H9 (cell line): ENCODE measurements around the gene TLK1. TPM values are rescaled to one million over a fixed set of nuclear protein-coding genes. Genes with fewer than 3 reads are reported as not detected.
"Not testable (repeated sequence)": the region's sequence is repeated elsewhere in the genome, so short reads cannot be mapped to it uniquely, and the experiment has no call there.

Source experiments
- DNase-seq: peaks from one replicate; pipeline ENCODE4 v3.0.0-alpha.2; 2017
- H2AFZ ChIP-seq: one replicate; pipeline ENCODE4 v1.6.1; 2013; ENCODE audit warnings: mild to moderate bottlenecking, low read length, control low read depth, moderate library complexity
- H2AK5ac ChIP-seq: 2 replicates; pipeline ENCODE4 v1.6.1; 2013; ENCODE audit warnings: low read length, control low read depth, mixed read lengths; ENCODE audit not compliant: insufficient read length
- H2BK120ac ChIP-seq: one replicate; pipeline ENCODE4 v1.6.1; 2013; ENCODE audit warnings: low read depth, mild to moderate bottlenecking, low read length, control low read depth, inconsistent platforms; ENCODE audit not compliant: poor library complexity, severe bottlenecking
- H2BK12ac ChIP-seq: 2 replicates; pipeline ENCODE4 v1.6.1; 2013; ENCODE audit warnings: low read length, control low read depth, mixed read lengths, low read depth; ENCODE audit not compliant: insufficient read length
- H2BK15ac ChIP-seq: 2 replicates; pipeline ENCODE4 v1.6.1; 2013; ENCODE audit warnings: low read depth, low read length, control low read depth
- H2BK20ac ChIP-seq: one replicate; pipeline ENCODE4 v1.6.1; 2013; ENCODE audit warnings: low read depth, mild to moderate bottlenecking, low read length, control low read depth, inconsistent platforms; ENCODE audit not compliant: poor library complexity, severe bottlenecking
- H2BK5ac ChIP-seq: 2 replicates; pipeline ENCODE4 v1.6.1; 2013; ENCODE audit warnings: low read length, control low read depth, mixed read lengths; ENCODE audit not compliant: insufficient read length
- H3K14ac ChIP-seq: 2 replicates; pipeline ENCODE4 v1.6.1; 2013; ENCODE audit warnings: low read length, control low read depth; ENCODE audit not compliant: insufficient read depth
- H3K18ac ChIP-seq: 2 replicates; pipeline ENCODE4 v1.6.1; 2013; ENCODE audit warnings: low read depth, mild to moderate bottlenecking, mixed read lengths, low read length, control low read depth; ENCODE audit not compliant: insufficient read length
- H3K23ac ChIP-seq: 2 replicates; pipeline ENCODE4 v1.6.1; 2013; ENCODE audit warnings: low read length, control low read depth, mixed read lengths, low read depth; ENCODE audit not compliant: insufficient read length
- H3K23me2 ChIP-seq: 2 replicates; pipeline ENCODE4 v1.6.1; 2013; ENCODE audit warnings: low read depth, mild to moderate bottlenecking, mixed read lengths, low read length, control low read depth; ENCODE audit not compliant: insufficient read length, poor library complexity, severe bottlenecking
- H3K27ac ChIP-seq: 2 replicates; pipeline ENCODE4 v1.5.1; 2013; ENCODE audit warnings: low read length, control low read depth, mixed read lengths, low read depth; ENCODE audit not compliant: insufficient read length
- H3K27me3 ChIP-seq: 2 replicates; pipeline ENCODE4 v1.6.1; 2013; ENCODE audit warnings: low read length, control low read depth, inconsistent platforms; ENCODE audit not compliant: insufficient read depth
- H3K4ac ChIP-seq: 2 replicates; pipeline ENCODE4 v1.6.1; 2013; ENCODE audit warnings: low read depth, mild to moderate bottlenecking, control low read depth, inconsistent platforms, low read length, moderate library complexity
- H3K4me1 ChIP-seq: 2 replicates; pipeline ENCODE4 v1.6.1; 2013; ENCODE audit warnings: low read length, control low read depth, inconsistent platforms; ENCODE audit not compliant: insufficient read depth
- H3K4me2 ChIP-seq: 2 replicates; pipeline ENCODE4 v1.6.1; 2013; ENCODE audit warnings: low read length, control low read depth, mixed read lengths; ENCODE audit not compliant: insufficient read length, insufficient read depth
- H3K56ac ChIP-seq: 2 replicates; pipeline ENCODE4 v1.6.1; 2013; ENCODE audit warnings: low read depth, mild to moderate bottlenecking, mixed read lengths, low read length, control low read depth; ENCODE audit not compliant: insufficient read length
- H3K79me1 ChIP-seq: 2 replicates; pipeline ENCODE4 v1.6.1; 2013; ENCODE audit warnings: low read depth, mild to moderate bottlenecking, moderate library complexity, low read length, control low read depth, inconsistent platforms; ENCODE audit not compliant: insufficient read depth, poor library complexity, severe bottlenecking
- H3K79me2 ChIP-seq: 2 replicates; pipeline ENCODE4 v1.6.1; 2013; ENCODE audit warnings: low read length, control low read depth, inconsistent platforms; ENCODE audit not compliant: insufficient read depth
- H3K9ac ChIP-seq: 2 replicates; pipeline ENCODE4 v1.6.1; 2013; ENCODE audit warnings: low read length, control low read depth, mixed read lengths; ENCODE audit not compliant: insufficient read length; ENCODE audit errors: extremely low read depth
- H3K9me3 ChIP-seq: one replicate; pipeline ENCODE4 v1.6.1; 2013; ENCODE audit warnings: low read depth, low read length, inconsistent platforms; ENCODE audit not compliant: control insufficient read depth
- H3T11ph ChIP-seq: one replicate; pipeline ENCODE4 v1.6.1; 2013; ENCODE audit warnings: mild to moderate bottlenecking, low read length, control low read depth, inconsistent platforms
- H4K20me1 ChIP-seq: one replicate; pipeline ENCODE4 v1.6.1; 2013; ENCODE audit not compliant: control insufficient read depth, insufficient read length, insufficient read depth
- H4K5ac ChIP-seq: 2 replicates; pipeline ENCODE4 v1.6.1; 2013; ENCODE audit warnings: low read depth, mild to moderate bottlenecking, mixed read lengths, low read length, control low read depth; ENCODE audit not compliant: insufficient read length
- H4K8ac ChIP-seq: replicated peaks from 2 replicates; pipeline ENCODE4 v1.6.1; 2013; ENCODE audit warnings: low read length, control low read depth, mixed read lengths, low read depth; ENCODE audit not compliant: insufficient read length
- H4K91ac ChIP-seq: 2 replicates; pipeline ENCODE4 v1.6.1; 2013; ENCODE audit warnings: low read depth, mild to moderate bottlenecking, moderate library complexity, mixed read lengths, low read length, control low read depth; ENCODE audit not compliant: insufficient read length
- H3K27ac Mint-ChIP-seq, 3 experiments: 2 replicates in 2 of 3; 3 replicates in 1 of 3; pipeline ENCODE4 v1.8.0; 2020 to 2021; ENCODE audit warnings: mixed read lengths in 3 of 3, mild to moderate bottlenecking in 1 of 3, moderate library complexity in 1 of 3
- H3K27me3 Mint-ChIP-seq: 2 replicates; pipeline ENCODE4 v1.8.0; 2021; ENCODE audit warnings: low read depth, mild to moderate bottlenecking, moderate library complexity, mixed read lengths
- H3K36me3 Mint-ChIP-seq, 3 experiments: 2 replicates in 2 of 3; 3 replicates in 1 of 3; pipeline ENCODE4 v1.8.0; 2020 to 2021; ENCODE audit warnings: low read depth in 3 of 3, mixed read lengths in 3 of 3; ENCODE audit not compliant: insufficient read depth in 1 of 3
- H3K4me1 Mint-ChIP-seq, 2 experiments: 2 replicates each; pipeline ENCODE4 v1.8.0; 2020; ENCODE audit warnings: mixed read lengths in 2 of 2
- H3K4me3 Mint-ChIP-seq, 2 experiments: 2 replicates in 1 of 2; 3 replicates in 1 of 2; pipeline ENCODE4 v1.8.0; 2020 to 2021; ENCODE audit warnings: mild to moderate bottlenecking in 2 of 2, mixed read lengths in 2 of 2, moderate library complexity in 1 of 2
- H3K9me3 Mint-ChIP-seq, 2 experiments: 2 replicates in 1 of 2; 3 replicates in 1 of 2; pipeline ENCODE4 v1.8.0; 2020; ENCODE audit warnings: mild to moderate bottlenecking in 2 of 2, mixed read lengths in 2 of 2, moderate library complexity in 1 of 2
- WGBS: extraction: QIAGEN DNeasy Blood & Tissue Kit; methylation state at CpG from one replicate; pipeline ENCODE4 v1.1.7; 2013; ENCODE audit warnings: missing lambda C conversion rate, low lambda C conversion rate, mixed read lengths; ENCODE audit not compliant: insufficient read length; ENCODE audit errors: extremely low coverage; 5-methylcytosine and 5-hydroxymethylcytosine counted together
- total RNA-seq: library from RNA; stranded (reverse); gene quantifications from 2 replicates; pipeline ENCODE4 v1.2.1, GENCODE V29; 2021
- TF ChIP-seq, protein P1 (sequence below): fragments of 200-600 bp; sonication (generic); conservative IDR thresholded peaks from 3 replicates; pipeline ENCODE4 v1.8.0; 2021; ENCODE audit warnings: antibody characterized with exemption, mild to moderate bottlenecking

Gene TLK1
- total RNA-seq, 1 experiment from 2014 or later: 112 TPM

- DNase-seq: no peak
- no peak overlapping the region for H3K18ac ChIP-seq
- no peaks in the 10 kb centered on the region for H3K23me2 ChIP-seq
- no peak overlapping the region for H3T11ph ChIP-seq
- no peak overlapping the region for H3K56ac ChIP-seq
- H3K79me1 ChIP-seq: no peaks in the 10 kb centered on the region
- H3K79me2 ChIP-seq: peaks cover 7% of the 10 kb centered on the region; the same call in 1 of the 2 replicates
- Mint-ChIP-seq H3K27ac (no peak overlapping the region), H3K4me3 (no peak overlapping the region), H3K9me3 (no peaks in the 10 kb centered on the region), H3K36me3 (peaks cover 12 to 37% (median 33%) of the 10 kb centered on the region in 3 experiments; a peak in 6 of 7 replicates), H3K27me3 (no peaks in the 10 kb centered on the region; the same call in 1 of the 2 replicates), H3K4me1 (peaks cover 12 to 25% of the 10 kb centered on the region in 2 experiments)
- H3K4me2 ChIP-seq: no peak overlapping the region
- TF ChIP-seq, protein P1, sequence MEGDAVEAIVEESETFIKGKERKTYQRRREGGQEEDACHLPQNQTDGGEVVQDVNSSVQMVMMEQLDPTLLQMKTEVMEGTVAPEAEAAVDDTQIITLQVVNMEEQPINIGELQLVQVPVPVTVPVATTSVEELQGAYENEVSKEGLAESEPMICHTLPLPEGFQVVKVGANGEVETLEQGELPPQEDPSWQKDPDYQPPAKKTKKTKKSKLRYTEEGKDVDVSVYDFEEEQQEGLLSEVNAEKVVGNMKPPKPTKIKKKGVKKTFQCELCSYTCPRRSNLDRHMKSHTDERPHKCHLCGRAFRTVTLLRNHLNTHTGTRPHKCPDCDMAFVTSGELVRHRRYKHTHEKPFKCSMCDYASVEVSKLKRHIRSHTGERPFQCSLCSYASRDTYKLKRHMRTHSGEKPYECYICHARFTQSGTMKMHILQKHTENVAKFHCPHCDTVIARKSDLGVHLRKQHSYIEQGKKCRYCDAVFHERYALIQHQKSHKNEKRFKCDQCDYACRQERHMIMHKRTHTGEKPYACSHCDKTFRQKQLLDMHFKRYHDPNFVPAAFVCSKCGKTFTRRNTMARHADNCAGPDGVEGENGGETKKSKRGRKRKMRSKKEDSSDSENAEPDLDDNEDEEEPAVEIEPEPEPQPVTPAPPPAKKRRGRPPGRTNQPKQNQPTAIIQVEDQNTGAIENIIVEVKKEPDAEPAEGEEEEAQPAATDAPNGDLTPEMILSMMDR: no peak
- no peak overlapping the region for H2AK5ac ChIP-seq
- WGBS: no CpG with 5 or more reads among the region's 6 CpGs
- H3K4ac ChIP-seq: no peak overlapping the region
- no peak overlapping the region for H4K8ac ChIP-seq
- H2AFZ ChIP-seq: no peak overlapping the region
- H2BK20ac ChIP-seq: no peak overlapping the region
- no peak overlapping the region for H2BK5ac ChIP-seq
- no peak overlapping the region for H2BK15ac ChIP-seq
- H3K27me3 ChIP-seq: no peaks in the 10 kb centered on the region
- H2BK12ac ChIP-seq: no peak overlapping the region
- no peak overlapping the region for H3K9ac ChIP-seq
- H4K20me1 ChIP-seq: no peaks in the 10 kb centered on the region
- no peak overlapping the region for H3K14ac ChIP-seq
- no peak overlapping the region for H3K27ac ChIP-seq
- no peak overlapping the region for H4K5ac ChIP-seq
- H3K23ac ChIP-seq: no peak overlapping the region
- H3K9me3 ChIP-seq: no peaks in the 10 kb centered on the region
- H3K4me1 ChIP-seq: no peaks in the 10 kb centered on the region
- no peak overlapping the region for H2BK120ac ChIP-seq
- H4K91ac ChIP-seq: no peak overlapping the region
Observed at GRCh38 chr2:171080607-171081006, 80.1 kb downstream of the TLK1 start.

DNA sequence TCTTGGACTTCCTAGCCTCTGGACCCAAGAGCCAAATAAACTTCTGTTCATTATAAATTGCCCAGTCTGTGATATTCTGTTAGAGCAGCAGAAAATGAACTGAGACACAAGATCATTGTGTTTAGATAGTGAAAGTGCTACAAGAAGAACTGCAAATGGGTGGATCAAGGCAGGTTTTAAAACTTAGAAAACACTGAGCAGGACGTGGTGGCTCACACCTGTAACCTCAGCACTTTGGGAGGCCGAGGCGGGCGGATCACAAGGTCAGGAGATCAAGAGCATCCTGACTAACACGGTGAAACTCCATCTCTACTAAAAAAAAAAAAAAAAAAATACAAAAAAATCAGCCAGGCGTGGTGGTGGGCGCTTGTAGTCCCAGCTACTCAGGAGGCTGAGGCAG is 84.3 kb downstream of the TLK1 start:
- H3K4me2 ChIP-seq, H3K18ac ChIP-seq, H3T11ph ChIP-seq, H3K4ac ChIP-seq, H2BK5ac ChIP-seq, H4K20me1 ChIP-seq, H4K91ac ChIP-seq, H2AFZ ChIP-seq, H3K9me3 Mint-ChIP-seq, H3K56ac ChIP-seq, H3K27ac ChIP-seq, H3K9me3 ChIP-seq, H2BK12ac ChIP-seq, H3K4me3 Mint-ChIP-seq, H3K4me1 Mint-ChIP-seq, H4K5ac ChIP-seq, H4K8ac ChIP-seq, H3K14ac ChIP-seq, H3K9ac ChIP-seq, DNase-seq, H3K79me1 ChIP-seq, H3K27me3 Mint-ChIP-seq, H2BK120ac ChIP-seq, H3K23me2 ChIP-seq, H2AK5ac ChIP-seq, H3K4me1 ChIP-seq, H3K23ac ChIP-seq, H3K79me2 ChIP-seq, H2BK20ac ChIP-seq, H2BK15ac ChIP-seq, H3K27me3 ChIP-seq: not testable (repeated sequence)
- Mint-ChIP-seq H3K36me3 (peaks cover 28 to 59% (median 53%) of the 10 kb centered on the region in 3 experiments), H3K27ac (peak overlapping the region in 2 of 3 experiments; percentile 16 to 53; a peak in 4 of 7 replicates)
- WGBS: no CpG with 5 or more reads among the region's 7 CpGs
